Naive B cell (primary cell): ENCODE data around the gene CNR1. TPM values are rescaled to one million over a fixed set of nuclear protein-coding genes. Genes with fewer than 3 reads are reported as not detected.
A peak's percentile ranks its signal among the peaks of the same experiment; 100 is the strongest.
"Not testable (repeated sequence)": the region's sequence is repeated elsewhere in the genome, so short reads cannot be mapped to it uniquely, and the experiment has no call there.

ENCODE experiments used
- ATAC-seq, 2 donors: fragments of 150-1000 bp; cut with Tn5 transposase; 2 replicates each; pipeline ENCODE4 v1.10.0; 2021; ENCODE audit warnings: low read depth in 2 of 2, mild to moderate bottlenecking in 2 of 2, moderate library complexity in 2 of 2
- DNase-seq: peaks from one replicate; pipeline ENCODE4 v3.0.0; 2022
- H3K27ac Mint-ChIP-seq, 6 donors: one replicate each; pipeline ENCODE4 v1.8.0; 2020 to 2022; ENCODE audit warnings: mild to moderate bottlenecking in 6 of 6, mixed read lengths in 6 of 6, moderate library complexity in 5 of 6, inconsistent platforms in 2 of 6
- H3K27me3 Mint-ChIP-seq, 3 donors: one replicate each; pipeline ENCODE4 v1.8.0; 2021 to 2022; ENCODE audit warnings: mixed read lengths in 3 of 3, mild to moderate bottlenecking in 1 of 3
- H3K36me3 Mint-ChIP-seq, 2 donors: one replicate each; pipeline ENCODE4 v1.8.0; 2020 to 2022; ENCODE audit warnings: mixed read lengths in 2 of 2, inconsistent platforms in 1 of 2, mild to moderate bottlenecking in 1 of 2
- H3K4me1 Mint-ChIP-seq, 3 donors: one replicate each; pipeline ENCODE4 v1.8.0; 2020 to 2022; ENCODE audit warnings: mixed read lengths in 3 of 3, inconsistent platforms in 1 of 3, mild to moderate bottlenecking in 1 of 3, moderate library complexity in 1 of 3
- H3K4me3 Mint-ChIP-seq, 8 donors: one replicate each; pipeline ENCODE4 v1.8.0; 2020 to 2022; ENCODE audit warnings: mild to moderate bottlenecking in 8 of 8, mixed read lengths in 8 of 8, moderate library complexity in 8 of 8, inconsistent platforms in 2 of 8
- H3K9me3 Mint-ChIP-seq, 7 donors: one replicate each; pipeline ENCODE4 v1.8.0; 2020 to 2022; ENCODE audit warnings: mixed read lengths in 7 of 7, mild to moderate bottlenecking in 5 of 7, inconsistent platforms in 2 of 7, moderate library complexity in 1 of 7
- polyA plus RNA-seq, 6 donors: library from polyadenylated mRNA; unstranded; fragments of 300-500 nt; fragmentation: Illumina TruSeq; gene quantifications; one replicate each; pipeline ENCODE4 v1.2.3, GENCODE V29; 2021; ENCODE audit warnings: low read depth in 6 of 6

The CNR1 gene
- 1 to 10 TPM in 3 of 6 donors, under 1 TPM in 3; 0.20 to 2.4 (median 1.0) TPM for polyA plus RNA-seq

- Mint-ChIP-seq H3K27ac (peak within 1 kb of the TSS; percentile 92 to 98 (median 96)), H3K27me3 (peaks cover 0 to 55% (median 9%) of the 10 kb centered on the region in 3 donors), H3K4me1 (peaks cover 22 to 30% (median 26%) of the 10 kb centered on the region in 3 donors), H3K36me3 (no peaks in the 10 kb centered on the region), H3K4me3 (peak within 1 kb of the TSS; percentile 92 to 96 (median 94)), H3K9me3 (no peaks in the 10 kb centered on the region)
- peak; percentile 31 for DNase-seq
- ATAC-seq: peak; percentile 55
Measured at GRCh38 chr6:88165844-88166492, at the start of gene CNR1. Gene CNR1 (minus strand): TSS chr6:88166347. CDS start chr6:88145274, 21,073 bp downstream.

GRCh38 chr6:88211446-88211845 lies 45.3 kb upstream of the CNR1 start:
- H3K27me3 Mint-ChIP-seq: peaks cover 6 to 14% (median 9%) of the 10 kb centered on the region in 3 donors

GRCh38 chr6:88209301-88209700 lies 43.2 kb upstream of the CNR1 start:
- no peaks in the 10 kb centered on the region for H3K36me3 Mint-ChIP-seq
- H3K9me3 Mint-ChIP-seq: peaks cover 3 to 14% (median 7%) of the 10 kb centered on the region in 7 donors
- ATAC-seq: no peak
- H3K27ac Mint-ChIP-seq: no peak overlapping the region
- peaks cover 6 to 10% (median 9%) of the 10 kb centered on the region in 3 donors for H3K27me3 Mint-ChIP-seq
- no peak overlapping the region for H3K4me3 Mint-ChIP-seq
- DNase-seq: no peak
- H3K4me1 Mint-ChIP-seq: no peaks in the 10 kb centered on the region

More at GRCh38 chr6:88211446-88211845, 45.3 kb upstream of the CNR1 start:
- DNase-seq (no peak), ATAC-seq (no peak)
- Mint-ChIP-seq H3K27ac (no peak overlapping the region), H3K9me3 (no peaks in the 10 kb centered on the region), H3K4me3 (no peak overlapping the region), H3K36me3 (no peaks in the 10 kb centered on the region), H3K4me1 (no peaks in the 10 kb centered on the region)

- Mint-ChIP-seq H3K36me3 (no peaks in the 10 kb centered on the region), H3K4me3 (no peak overlapping the region), H3K9me3 (peaks cover 3 to 19% (median 12%) of the 10 kb centered on the region in 7 donors), H3K27me3 (peaks cover 6 to 10% (median 9%) of the 10 kb centered on the region in 3 donors), H3K27ac (no peak overlapping the region), H3K4me1 (no peaks in the 10 kb centered on the region)
- no peak for DNase-seq
- no peak for ATAC-seq
Measured at GRCh38 chr6:88208726-88209125, 42.6 kb upstream of the CNR1 start.

- H3K36me3 Mint-ChIP-seq: peaks cover 0 to 16% of the 10 kb centered on the region in 2 donors
- not testable (repeated sequence) for H3K4me1 Mint-ChIP-seq, DNase-seq, H3K4me3 Mint-ChIP-seq, H3K27ac Mint-ChIP-seq, ATAC-seq
- peaks cover 2 to 13% (median 3%) of the 10 kb centered on the region in 3 donors for H3K27me3 Mint-ChIP-seq
- H3K9me3 Mint-ChIP-seq: peaks cover 8 to 47% (median 33%) of the 10 kb centered on the region in 7 donors
Measured at GRCh38 chr6:88201734-88202133, 35.6 kb upstream of the CNR1 start.

GRCh38 chr6:88184921-88185320 lies 18.8 kb upstream of the CNR1 start:
- Mint-ChIP-seq H3K4me1 (peaks cover 12 to 13% (median 13%) of the 10 kb centered on the region in 3 donors), H3K4me3 (no peak overlapping the region), H3K36me3 (peaks cover 0 to 5% of the 10 kb centered on the region in 2 donors), H3K27ac (no peak overlapping the region), H3K9me3 (peaks cover 2 to 12% (median 8%) of the 10 kb centered on the region in 7 donors), H3K27me3 (peaks cover 0 to 26% (median 8%) of the 10 kb centered on the region in 3 donors)
- no peak for DNase-seq
- ATAC-seq: no peak

- Mint-ChIP-seq H3K27me3 (peaks cover 0 to 16% (median 8%) of the 10 kb centered on the region in 3 donors), H3K4me3 (no peak overlapping the region), H3K9me3 (peaks cover 0 to 8% (median 6%) of the 10 kb centered on the region in 7 donors), H3K4me1 (peaks cover 22 to 28% (median 26%) of the 10 kb centered on the region in 3 donors), H3K36me3 (peaks cover 0 to 5% of the 10 kb centered on the region in 2 donors), H3K27ac (no peak overlapping the region)
- no peak for ATAC-seq
- DNase-seq: no peak
Measured at GRCh38 chr6:88183471-88183870, 17.3 kb upstream of the CNR1 start.

GRCh38 chr6:88179692-88180091 lies 13.5 kb upstream of the CNR1 start:
- peak; percentile 73 to 76 for ATAC-seq
- Mint-ChIP-seq H3K27ac (peak overlapping the region; percentile 89 to 99 (median 96)), H3K27me3 (peaks cover 0 to 4% (median 0%) of the 10 kb centered on the region in 3 donors), H3K36me3 (peaks cover 0 to 5% of the 10 kb centered on the region in 2 donors), H3K4me3 (peak overlapping the region; percentile 13 to 89 (median 79)), H3K4me1 (peaks cover 46 to 65% (median 54%) of the 10 kb centered on the region in 3 donors), H3K9me3 (peaks cover 0 to 8% (median 6%) of the 10 kb centered on the region in 7 donors)
- DNase-seq: peak; percentile 69

- DNase-seq: peak; percentile 72
- peaks cover 0 to 5% of the 10 kb centered on the region in 2 donors for H3K36me3 Mint-ChIP-seq
- peaks cover 46 to 71% (median 54%) of the 10 kb centered on the region in 3 donors for H3K4me1 Mint-ChIP-seq
- H3K9me3 Mint-ChIP-seq: peaks cover 0 to 8% (median 6%) of the 10 kb centered on the region in 7 donors
- H3K27ac Mint-ChIP-seq: peak overlapping the region in 5 of 6 donors; percentile 32 to 91 (median 84)
- peak; percentile 75 to 82 for ATAC-seq
- peaks cover 0 to 4% (median 0%) of the 10 kb centered on the region in 3 donors for H3K27me3 Mint-ChIP-seq
- H3K4me3 Mint-ChIP-seq: peak overlapping the region; percentile 1 to 61 (median 25)
Measured at GRCh38 chr6:88177961-88178464, 11.9 kb upstream of the CNR1 start.

- peak overlapping the region in 4 of 8 donors; percentile 6 to 50 (median 17) for H3K4me3 Mint-ChIP-seq
- ATAC-seq: peak in 1 of 2 donors; percentile 15
- H3K27me3 Mint-ChIP-seq: peaks cover 0 to 11% (median 4%) of the 10 kb centered on the region in 3 donors
- no peaks in the 10 kb centered on the region for H3K36me3 Mint-ChIP-seq
- H3K9me3 Mint-ChIP-seq: no peaks in the 10 kb centered on the region
- H3K4me1 Mint-ChIP-seq: peaks cover 34 to 58% (median 41%) of the 10 kb centered on the region in 3 donors
- DNase-seq: no peak
- H3K27ac Mint-ChIP-seq: peak overlapping the region in 4 of 6 donors; percentile 24 to 85 (median 42)
Measured at GRCh38 chr6:88174906-88175305, 8.8 kb upstream of the CNR1 start.

GRCh38 chr6:88171312-88171711 lies 5.2 kb upstream of the CNR1 start:
- Mint-ChIP-seq H3K4me3 (peak overlapping the region in 1 of 8 donors; percentile 39), H3K27me3 (peaks cover 0 to 37% (median 4%) of the 10 kb centered on the region in 3 donors), H3K27ac (peak overlapping the region in 2 of 6 donors; percentile 3 to 17), H3K36me3 (no peaks in the 10 kb centered on the region), H3K4me1 (peaks cover 19 to 35% (median 27%) of the 10 kb centered on the region in 3 donors), H3K9me3 (no peaks in the 10 kb centered on the region)
- ATAC-seq: no peak
- DNase-seq: no peak

- Mint-ChIP-seq H3K4me1 (peaks cover 22 to 30% (median 26%) of the 10 kb centered on the region in 3 donors), H3K4me3 (peak overlapping the region in 5 of 8 donors; percentile 17 to 93 (median 89)), H3K27me3 (peaks cover 0 to 52% (median 9%) of the 10 kb centered on the region in 3 donors), H3K36me3 (no peaks in the 10 kb centered on the region), H3K9me3 (no peaks in the 10 kb centered on the region), H3K27ac (peak overlapping the region in 1 of 6 donors; percentile 96)
- ATAC-seq: no peak
- no peak for DNase-seq
Measured at GRCh38 chr6:88168362-88168761, 2.2 kb upstream of the CNR1 start.

GRCh38 chr6:88167352-88167937 lies 1.3 kb upstream of the CNR1 start:
- Mint-ChIP-seq H3K4me1 (peaks cover 22 to 30% (median 26%) of the 10 kb centered on the region in 3 donors), H3K36me3 (no peaks in the 10 kb centered on the region), H3K27me3 (peaks cover 0 to 55% (median 9%) of the 10 kb centered on the region in 3 donors), H3K4me3 (peak overlapping the region; percentile 73 to 93 (median 87)), H3K27ac (peak overlapping the region; percentile 43 to 96 (median 89)), H3K9me3 (no peaks in the 10 kb centered on the region)
- peak; percentile 38 to 44 for ATAC-seq
- DNase-seq: peak; percentile 54
